ENCODE data around the gene WDR3.

- no peak for TF ChIP-seq CTCF (IDR thresholded peaks at IDR 0.05; ENCODE audit: low read depth, low read length)
- TF ChIP-seq POLR2A (IDR thresholded peaks at IDR 0.05; ENCODE audit: extremely low read depth, insufficient read length) = no peak
Observed at GRCh38 chr1:117967477-117967876, 37.9 kb downstream of the WDR3 start.
